WTC11 (cell line): Measurements from ENCODE around the gene SBF1.

Experiments
- CTCF ChIP-seq: fragments of 200-600 bp; IDR thresholded peaks from 2 replicates; pipeline ENCODE4 v1.8.0; 2022; ENCODE audit warnings: antibody characterized with exemption
- SMAD4 ChIP-seq: sonication (generic); formaldehyde crosslinking; IDR thresholded peaks from 2 replicates; pipeline ENCODE4 v1.8.0; 2022; ENCODE audit warnings: mild to moderate bottlenecking, missing genetic modification reagents
- ZBTB21 ChIP-seq: sonication (generic); formaldehyde crosslinking; IDR thresholded peaks from 2 replicates; pipeline ENCODE4 v1.8.1; 2023; ENCODE audit warnings: mild to moderate bottlenecking, missing genetic modification reagents, borderline replicate concordance

GRCh38 chr22:50516891-50517290 is 42.1 kb upstream of the SBF1 start:
- TF ChIP-seq CTCF = no peak
- no peak for TF ChIP-seq SMAD4
- TF ChIP-seq ZBTB21 (CRISPR knock-in tag) = no peak
